A549 (cell line): ENCODE data around the gene RPS24. TPM values are rescaled to one million over a fixed set of nuclear protein-coding genes. Genes with fewer than 3 reads are reported as not detected.

Source experiments
- ATAC-seq, 2 experiments: fragments of 200-7000 bp in 1 of 2; fragments of >200 bp in 1 of 2; cut with Nextera tagmentation in 1 of 2; cut with Tn5 transposase in 1 of 2; 3 replicates each; pipeline versions ENCODE4 v1.8.0 to v1.9.1; 2018 to 2020; ENCODE audit warnings: mild to moderate bottlenecking in 1 of 2, moderate library complexity in 1 of 2
- CTCF ChIA-PET: fragments of 300-600 bp; sonication (Branson Sonifier 250); formaldehyde crosslinking; extraction: SDS; loops from one replicate; lab custom pipeline; 2021; ENCODE audit warnings: antibody characterized with exemption, inconsistent platforms; lab: Yijun Ruan, JAX
- POLR2A ChIA-PET: fragments of 350-600 bp; formaldehyde crosslinking; extraction: SDS; loops from one replicate; lab custom pipeline; 2021; ENCODE audit warnings: antibody characterized with exemption, inconsistent platforms; lab: Yijun Ruan, JAX
- DNase-seq, 2 experiments: peaks; one replicate each; pipeline versions ENCODE4 v3.0.0 to v3.0.0-alpha.2; 2011 to 2016; ENCODE audit warnings: low read depth in 1 of 2, low spot score in 1 of 2
- FAIRE-seq: peaks from 2 replicates; lab custom pipeline; 2011; peaks lifted over from hg19 to GRCh38; lab: Jason Lieb, UNC
- H3K27ac ChIP-seq, 2 experiments: fragments of >200 bp; sonication (Bioruptor Twin); formaldehyde crosslinking; 3 replicates each; pipeline ENCODE4 v1.5.1; 2016 to 2017
- H3K4me1 ChIP-seq: fragments of >200 bp; sonication (Bioruptor Twin); formaldehyde crosslinking; 3 replicates; pipeline ENCODE4 v1.6.1; 2016
- H3K4me2 ChIP-seq: fragments of >200 bp; sonication (Bioruptor Twin); formaldehyde crosslinking; 3 replicates; pipeline ENCODE4 v1.6.1; 2016
- H3K4me3 ChIP-seq: fragments of >200 bp; sonication (Bioruptor Twin); formaldehyde crosslinking; 3 replicates; pipeline ENCODE4 v1.5.1; 2016
- H3K9me3 ChIP-seq: fragments of >200 bp; sonication (Bioruptor Twin); formaldehyde crosslinking; 3 replicates; pipeline ENCODE4 v1.6.1; 2016
- BHLHE40 ChIP-seq: IDR thresholded peaks from 2 replicates; pipeline ENCODE4 v1.6.1; 2012; ENCODE audit warnings: low read depth, low read length, inconsistent platforms
- CBX2 ChIP-seq: fragments of 200-600 bp; sonication (generic); IDR thresholded peaks from 2 replicates; pipeline ENCODE4 v1.6.1; 2016; ENCODE audit warnings: low read depth, mild to moderate bottlenecking, borderline replicate concordance
- CBX8 ChIP-seq: fragments of 200-600 bp; sonication (generic); IDR thresholded peaks from 2 replicates; pipeline ENCODE4 v1.6.1; 2016
- CEBPB ChIP-seq, 2 experiments: fragments of >200 bp in 1 of 2; sonication (Bioruptor Twin) in 1 of 2; formaldehyde crosslinking in 1 of 2; IDR thresholded peaks; 2 replicates each; pipeline ENCODE4 v1.6.1; 2012 to 2016
- EHF ChIP-seq: fragments of 250-450 bp; sonication (Bioruptor Pico); IDR thresholded peaks from 2 replicates; pipeline ENCODE4 v1.5.0; 2020; ENCODE audit warnings: mild to moderate bottlenecking
- ESRRA ChIP-seq: fragments of 150-350 bp; IDR thresholded peaks from 2 replicates; pipeline ENCODE4 v1.6.1; 2014; ENCODE audit warnings: mild to moderate bottlenecking, low read length, borderline replicate concordance
- FOSB ChIP-seq: fragments of 250-450 bp; sonication (Bioruptor Pico); IDR thresholded peaks from 2 replicates; pipeline ENCODE4 v1.5.0; 2020; ENCODE audit warnings: mild to moderate bottlenecking, moderate library complexity
- FOSL2 ChIP-seq, 2 experiments: fragments of 450-650 bp in 1 of 2; fragments of >200 bp in 1 of 2; sonication (Bioruptor Twin) in 1 of 2; formaldehyde crosslinking; IDR thresholded peaks; 2 replicates each; pipeline versions ENCODE4 v1.5.0 to v1.6.1; 2016 to 2020; ENCODE audit warnings: mild to moderate bottlenecking in 1 of 2, moderate library complexity in 1 of 2
- GATA3 ChIP-seq: IDR thresholded peaks from 2 replicates; pipeline ENCODE4 v1.6.1; 2012; ENCODE audit warnings: borderline replicate concordance
- HOXA7 ChIP-seq: fragments of 250-450 bp; sonication (Bioruptor Pico); IDR thresholded peaks from 2 replicates; pipeline ENCODE4 v1.5.0; 2020; ENCODE audit warnings: mild to moderate bottlenecking, moderate library complexity
- HOXB5 ChIP-seq: fragments of 250-450 bp; sonication (Bioruptor Pico); IDR thresholded peaks from 2 replicates; pipeline ENCODE4 v1.5.0; 2020; ENCODE audit warnings: mild to moderate bottlenecking, moderate library complexity
- JUN ChIP-seq, 2 experiments: fragments of >200 bp; sonication (Bioruptor Twin); formaldehyde crosslinking; IDR thresholded peaks; 2 replicates in 1 of 2; 3 replicates in 1 of 2; pipeline ENCODE4 v1.6.1; 2016 to 2017
- KDM1A ChIP-seq: fragments of 200-600 bp; sonication (generic); IDR thresholded peaks from 2 replicates; pipeline ENCODE4 v1.6.1; 2016; ENCODE audit warnings: low read depth, mild to moderate bottlenecking
- MYC ChIP-seq: IDR thresholded peaks from 2 replicates; pipeline ENCODE4 v1.6.1; 2012; ENCODE audit warnings: mild to moderate bottlenecking, inconsistent platforms, low read length, improper control_type of control experiment, borderline replicate concordance
- NFE2L2 ChIP-seq: fragments of 150-350 bp; conservative IDR thresholded peaks from 2 replicates; pipeline ENCODE4 v1.6.1; 2014; ENCODE audit warnings: low read length
- NPAS2 ChIP-seq: fragments of 250-450 bp; sonication (Bioruptor Pico); IDR thresholded peaks from 2 replicates; pipeline ENCODE4 v1.8.0; 2022; ENCODE audit warnings: mild to moderate bottlenecking, moderate library complexity, borderline replicate concordance
- PHF8 ChIP-seq: fragments of 200-600 bp; sonication (generic); IDR thresholded peaks from 2 replicates; pipeline ENCODE4 v1.6.1; 2016; ENCODE audit warnings: low read depth, mild to moderate bottlenecking, antibody characterized with exemption, moderate library complexity, borderline replicate concordance
- POLR2A ChIP-seq: IDR thresholded peaks from 2 replicates; pipeline ENCODE4 v1.6.1; 2012; ENCODE audit warnings: mild to moderate bottlenecking, low read length
- RCOR1 ChIP-seq: fragments of 150-350 bp; IDR thresholded peaks from 2 replicates; pipeline ENCODE4 v1.6.1; 2014; ENCODE audit warnings: antibody characterized with exemption, low read length, low read depth
- RNF2 ChIP-seq: fragments of 200-600 bp; sonication (generic); IDR thresholded peaks from 2 replicates; pipeline ENCODE4 v1.6.1; 2016; ENCODE audit warnings: low read depth, mild to moderate bottlenecking, antibody characterized with exemption, moderate library complexity, borderline replicate concordance
- SMC3 ChIP-seq: fragments of >200 bp; sonication (Bioruptor Twin); formaldehyde crosslinking; IDR thresholded peaks from 3 replicates; pipeline ENCODE4 v1.6.1; 2018; ENCODE audit warnings: inconsistent platforms
- TFCP2L1 ChIP-seq: fragments of 250-450 bp; sonication (Bioruptor Pico); IDR thresholded peaks from 2 replicates; pipeline ENCODE4 v1.5.0; 2021; ENCODE audit warnings: mild to moderate bottlenecking
- TP53 ChIP-seq: fragments of 250-450 bp; sonication (Bioruptor Pico); IDR thresholded peaks from 2 replicates; pipeline ENCODE4 v1.5.0; 2021; ENCODE audit warnings: mild to moderate bottlenecking, moderate library complexity
- ZFP36 ChIP-seq: fragments of 450-650 bp; IDR thresholded peaks from 2 replicates; pipeline ENCODE4 v1.6.1; 2014; ENCODE audit warnings: borderline replicate concordance; ENCODE audit not compliant: partially characterized antibody
- ZSCAN20 ChIP-seq: fragments of 250-450 bp; sonication (Bioruptor Pico); IDR thresholded peaks from 2 replicates; pipeline ENCODE4 v1.8.0; 2022; ENCODE audit warnings: mild to moderate bottlenecking, moderate library complexity
- WGBS: methylation state at CpG from one replicate; pipeline ENCODE4 v1.1.6; 2017; ENCODE audit errors: missing lambda C conversion rate; 5-methylcytosine and 5-hydroxymethylcytosine counted together
- polyA minus RNA-seq: library from RNA; depleted of rRNA, polyadenylated mRNA; stranded (reverse); fragments of >200 nt; gene quantifications from 2 replicates; pipeline ENCODE4 v1.2.3, GENCODE V29; 2011; rRNA and poly(A)+ RNA removed
- polyA plus RNA-seq, 4 experiments: library from polyadenylated mRNA; depleted of rRNA in 3 of 4; stranded (reverse); fragments of >200 nt; fragmentation: RNase III in 1 of 4; extraction: RNeasy Plus Mini Kit Qiagen cat#74134 plus additional on column Dnase treatment in 1 of 4; gene quantifications; 2 replicates in 3 of 4; 3 replicates in 1 of 4; pipeline ENCODE4 v1.2.3, GENCODE V29; 2011 to 2017
- TF ChIP-seq, protein P1 (sequence below): IDR thresholded peaks from 2 replicates; pipeline ENCODE4 v1.6.1; 2012
- TF ChIP-seq, protein P2 (sequence below): IDR thresholded peaks from 2 replicates; pipeline ENCODE4 v1.6.1; 2012
- TF ChIP-seq, protein P3 (sequence below): fragments of 150-350 bp; IDR thresholded peaks from 2 replicates; pipeline ENCODE4 v1.6.1; 2014; ENCODE audit warnings: low read depth, mild to moderate bottlenecking, low read length
- TF ChIP-seq, protein P4 (sequence below): fragments of >200 bp; sonication (Bioruptor Twin); formaldehyde crosslinking; IDR thresholded peaks from 3 replicates; pipeline ENCODE4 v1.6.1; 2016
- TF ChIP-seq, protein P5 (sequence below): IDR thresholded peaks from 2 replicates; pipeline ENCODE4 v1.6.1; 2012; ENCODE audit warnings: low read depth, borderline replicate concordance
- TF ChIP-seq, protein P6 (sequence below): fragments of >200 bp; sonication (Bioruptor Twin); formaldehyde crosslinking; IDR thresholded peaks from 2 replicates; pipeline ENCODE4 v1.6.1; 2016

Gene RPS24
- polyA plus RNA-seq (2011; rRNA removed) (4,520 and 5,509 TPM in 2 replicates), polyA plus RNA-seq (2017; fragmentation: RNase III; extraction: RNeasy Plus Mini Kit Qiagen cat#74134 plus additional on column Dnase treatment) (4,263 to 5,459 TPM (median 4,332 TPM) in 3 replicates), polyA minus RNA-seq (476 and 648 TPM in 2 replicates)
- polyA plus RNA-seq (2012; cell fraction: cytosol; rRNA removed): 3,083 and 4,108 TPM in 2 replicates
- polyA plus RNA-seq (2012; cell fraction: nucleus; rRNA removed): 625 and 683 TPM in 2 replicates

DNA sequence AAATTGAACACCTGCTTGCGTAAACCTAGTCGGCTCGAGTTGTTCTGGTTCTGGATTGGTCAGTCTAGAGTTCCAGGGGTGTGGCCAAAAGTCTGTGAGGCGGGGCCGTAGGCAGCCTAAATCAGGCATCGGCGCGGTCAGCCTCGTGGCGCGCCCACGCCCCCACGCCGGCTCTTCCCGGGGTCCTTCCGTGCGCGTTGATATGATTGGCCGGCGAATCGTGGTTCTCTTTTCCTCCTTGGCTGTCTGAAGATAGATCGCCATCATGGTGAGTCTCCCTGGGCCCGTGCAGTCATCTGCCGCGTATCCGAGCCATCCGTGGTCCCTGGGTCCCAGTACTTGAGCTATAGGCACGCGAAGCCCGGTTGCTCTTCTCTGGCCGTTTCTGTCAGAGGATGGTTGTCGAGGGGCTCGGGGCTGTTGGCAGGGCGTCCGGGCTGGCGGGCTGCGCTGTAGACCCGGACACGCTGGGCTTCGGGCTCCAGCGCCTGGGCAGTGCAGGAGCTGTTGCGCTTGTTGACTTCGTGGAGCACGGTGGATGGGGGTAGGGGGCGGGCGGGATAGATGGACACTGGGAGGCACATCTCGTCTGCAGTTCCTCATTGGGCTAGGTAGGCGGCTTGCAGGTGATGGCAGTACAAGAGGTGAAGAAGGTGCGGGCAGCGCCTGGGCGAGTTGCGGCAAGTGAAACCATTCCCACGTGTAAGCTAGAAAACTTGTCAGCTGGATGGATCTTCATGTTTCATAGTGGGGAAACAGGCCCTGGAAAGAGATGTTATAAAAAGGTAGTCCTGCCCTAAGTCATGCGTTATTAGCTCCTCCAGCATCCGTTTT is at the start of gene RPS24:
RPS24 (plus strand) TSS at position 227 of the 834 bp plus-strand sequence; CDS start at position 266, 39 bp downstream.
- Histone ChIP-seq H3K4me1 (peaks cover 39% of the 10 kb centered on the region), H3K27ac (peak within 1 kb of the TSS; percentile 89 to 92), H3K4me2 (peak within 1 kb of the TSS; percentile 82), H3K9me3 (no peaks in the 10 kb centered on the region), H3K4me3 (peak within 1 kb of the TSS; percentile 71)
- CTCF ChIA-PET: interaction anchor here (0.6 to 1.0 kb wide), 2 partner anchors 13 to 187 kb away, joined by 3 to 9 read pairs; no protein-coding TSS in a partner anchor
- FAIRE-seq (no peak), ATAC-seq (peak; percentile 84 to 90), DNase-seq (peak; percentile 95 to 98)
- peak in 1 of 2 experiments; percentile 87; a peak in 3 of 4 replicates for TF ChIP-seq CEBPB (IDR thresholded peaks at IDR 0.05)
- no peak for TF ChIP-seq NFE2L2
- TF ChIP-seq ZFP36: no peak
- TF ChIP-seq, protein P1, sequence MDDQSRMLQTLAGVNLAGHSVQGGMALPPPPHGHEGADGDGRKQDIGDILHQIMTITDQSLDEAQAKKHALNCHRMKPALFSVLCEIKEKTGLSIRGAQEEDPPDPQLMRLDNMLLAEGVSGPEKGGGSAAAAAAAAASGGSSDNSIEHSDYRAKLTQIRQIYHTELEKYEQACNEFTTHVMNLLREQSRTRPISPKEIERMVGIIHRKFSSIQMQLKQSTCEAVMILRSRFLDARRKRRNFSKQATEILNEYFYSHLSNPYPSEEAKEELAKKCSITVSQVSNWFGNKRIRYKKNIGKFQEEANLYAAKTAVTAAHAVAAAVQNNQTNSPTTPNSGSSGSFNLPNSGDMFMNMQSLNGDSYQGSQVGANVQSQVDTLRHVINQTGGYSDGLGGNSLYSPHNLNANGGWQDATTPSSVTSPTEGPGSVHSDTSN: 0 out of 2 replicates have a peak, but pooled peaks have one; percentile 51
- no peak for TF ChIP-seq SMC3
- no peak for TF ChIP-seq ESRRA
- TF ChIP-seq JUN (IDR thresholded peaks at IDR 0.05): peak; percentile 95 to 99
- no peak for TF ChIP-seq TP53
- TF ChIP-seq, protein P2, sequence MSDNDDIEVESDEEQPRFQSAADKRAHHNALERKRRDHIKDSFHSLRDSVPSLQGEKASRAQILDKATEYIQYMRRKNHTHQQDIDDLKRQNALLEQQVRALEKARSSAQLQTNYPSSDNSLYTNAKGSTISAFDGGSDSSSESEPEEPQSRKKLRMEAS: peak; percentile 98
- TF ChIP-seq RCOR1: no peak
- TF ChIP-seq, protein P3, sequence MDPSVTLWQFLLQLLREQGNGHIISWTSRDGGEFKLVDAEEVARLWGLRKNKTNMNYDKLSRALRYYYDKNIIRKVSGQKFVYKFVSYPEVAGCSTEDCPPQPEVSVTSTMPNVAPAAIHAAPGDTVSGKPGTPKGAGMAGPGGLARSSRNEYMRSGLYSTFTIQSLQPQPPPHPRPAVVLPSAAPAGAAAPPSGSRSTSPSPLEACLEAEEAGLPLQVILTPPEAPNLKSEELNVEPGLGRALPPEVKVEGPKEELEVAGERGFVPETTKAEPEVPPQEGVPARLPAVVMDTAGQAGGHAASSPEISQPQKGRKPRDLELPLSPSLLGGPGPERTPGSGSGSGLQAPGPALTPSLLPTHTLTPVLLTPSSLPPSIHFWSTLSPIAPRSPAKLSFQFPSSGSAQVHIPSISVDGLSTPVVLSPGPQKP: no peak
- TF ChIP-seq BHLHE40: no peak
- TF ChIP-seq GATA3: peak; percentile 37; the same call in 1 of the 2 replicates
- no peak for TF ChIP-seq NPAS2 (CRISPR knock-in tag)
- no peak for TF ChIP-seq CBX2
- TF ChIP-seq, protein P4, sequence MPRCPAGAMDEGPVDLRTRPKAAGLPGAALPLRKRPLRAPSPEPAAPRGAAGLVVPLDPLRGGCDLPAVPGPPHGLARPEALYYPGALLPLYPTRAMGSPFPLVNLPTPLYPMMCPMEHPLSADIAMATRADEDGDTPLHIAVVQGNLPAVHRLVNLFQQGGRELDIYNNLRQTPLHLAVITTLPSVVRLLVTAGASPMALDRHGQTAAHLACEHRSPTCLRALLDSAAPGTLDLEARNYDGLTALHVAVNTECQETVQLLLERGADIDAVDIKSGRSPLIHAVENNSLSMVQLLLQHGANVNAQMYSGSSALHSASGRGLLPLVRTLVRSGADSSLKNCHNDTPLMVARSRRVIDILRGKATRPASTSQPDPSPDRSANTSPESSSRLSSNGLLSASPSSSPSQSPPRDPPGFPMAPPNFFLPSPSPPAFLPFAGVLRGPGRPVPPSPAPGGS: peak; percentile 98
- TF ChIP-seq POLR2A: peak; percentile 98
- TF ChIP-seq CBX8: no peak
- no peak for TF ChIP-seq KDM1A
- TF ChIP-seq MYC: peak; percentile 97
- TF ChIP-seq PHF8: peak; percentile 84
- TF ChIP-seq FOSL2 (IDR thresholded peaks at IDR 0.05): no peak
- peak; percentile 49; the same call in 1 of the 2 replicates for TF ChIP-seq FOSL2 (CRISPR knock-in tag; IDR thresholded peaks at IDR 0.05)
- TF ChIP-seq HOXB5: no peak; the same call in 1 of the 2 replicates
- TF ChIP-seq RNF2: no peak
- TF ChIP-seq HOXA7 (CRISPR knock-in tag): no peak
- TF ChIP-seq, protein P5, sequence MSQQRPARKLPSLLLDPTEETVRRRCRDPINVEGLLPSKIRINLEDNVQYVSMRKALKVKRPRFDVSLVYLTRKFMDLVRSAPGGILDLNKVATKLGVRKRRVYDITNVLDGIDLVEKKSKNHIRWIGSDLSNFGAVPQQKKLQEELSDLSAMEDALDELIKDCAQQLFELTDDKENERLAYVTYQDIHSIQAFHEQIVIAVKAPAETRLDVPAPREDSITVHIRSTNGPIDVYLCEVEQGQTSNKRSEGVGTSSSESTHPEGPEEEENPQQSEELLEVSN: no peak
- TF ChIP-seq TFCP2L1 (CRISPR knock-in tag): peak; percentile 70; the same call in 1 of the 2 replicates
- TF ChIP-seq EHF (CRISPR knock-in tag): no peak
- TF ChIP-seq FOSB (CRISPR knock-in tag): no peak
- TF ChIP-seq ZSCAN20: no peak
- TF ChIP-seq, protein P6, sequence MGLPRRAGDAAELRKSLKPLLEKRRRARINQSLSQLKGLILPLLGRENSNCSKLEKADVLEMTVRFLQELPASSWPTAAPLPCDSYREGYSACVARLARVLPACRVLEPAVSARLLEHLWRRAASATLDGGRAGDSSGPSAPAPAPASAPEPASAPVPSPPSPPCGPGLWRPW: no peak
- whole genome bisulfite sequencing: under 1% methylated on average over 21 of the region's 55 CpGs
- POLR2A ChIA-PET: interaction anchor here (0.9 kb wide), 1 partner anchor 9 kb away, joined by 4 read pairs; no protein-coding TSS in a partner anchor
